Measurements from ENCODE around the gene ASTE1.
"Not testable (repeated sequence)": the region's sequence is repeated elsewhere in the genome, so short reads cannot be mapped to it uniquely, and the experiment has no call there.

ASTE1 gene

GRCh38 chr3:131026321-131027151 lies at the start of gene ASTE1, which contains the start of gene NEK11:
Gene ASTE1 (minus strand): TSS chr3:131026825. CDS start chr3:131025306, 1,519 bp downstream.
Gene NEK11 (plus strand): TSS chr3:131026877. CDS start chr3:131029709, 2,832 bp downstream.
- no peak for FAIRE-seq

GRCh38 chr3:131075632-131076328 lies 49.2 kb upstream of the ASTE1 start:
- FAIRE-seq: no peak

- no peak for FAIRE-seq
These were observed 46.2 kb upstream of the ASTE1 start for GRCh38 chr3:131072845-131073244.

- no peak for FAIRE-seq
These were observed 45.5 kb upstream of the ASTE1 start for GRCh38 chr3:131072099-131072559.

GRCh38 chr3:131067983-131068382 lies 41.4 kb upstream of the ASTE1 start:
- FAIRE-seq: no peak

- FAIRE-seq: no peak
These were observed 26.6 kb upstream of the ASTE1 start for GRCh38 chr3:131053043-131053859.

- FAIRE-seq: no peak
These were observed 23.4 kb upstream of the ASTE1 start for GRCh38 chr3:131050001-131050400.

- FAIRE-seq: no peak
These were observed 21.4 kb upstream of the ASTE1 start for GRCh38 chr3:131048030-131048429.

GRCh38 chr3:131047582-131047981 lies 21.0 kb upstream of the ASTE1 start:
- no peak for FAIRE-seq

GRCh38 chr3:131042271-131042985 lies 15.8 kb upstream of the ASTE1 start:
- not testable (repeated sequence) for FAIRE-seq

GRCh38 chr3:131038326-131038725 lies 11.7 kb upstream of the ASTE1 start:
- no peak for FAIRE-seq

GRCh38 chr3:131036986-131037385 lies 10.4 kb upstream of the ASTE1 start:
- no peak for FAIRE-seq

GRCh38 chr3:131036200-131036816 lies 9.7 kb upstream of the ASTE1 start:
- no peak for FAIRE-seq

GRCh38 chr3:131033480-131034080 lies 7.0 kb upstream of the ASTE1 start:
- peak; percentile 69 for FAIRE-seq

- no peak for FAIRE-seq
These were observed 5.0 kb upstream of the ASTE1 start for GRCh38 chr3:131031660-131032059.

GRCh38 chr3:131028844-131029243 lies 2.2 kb upstream of the ASTE1 start:
- no peak for FAIRE-seq

- no peak for FAIRE-seq
These were observed 1.1 kb downstream of the ASTE1 start for GRCh38 chr3:131025539-131025938.

- FAIRE-seq: no peak
These were observed 6.4 kb downstream of the ASTE1 start for GRCh38 chr3:131020122-131020693.

- no peak for FAIRE-seq
These were observed 7.7 kb downstream of the ASTE1 start for GRCh38 chr3:131018970-131019369.

GRCh38 chr3:131009698-131010097 lies 16.9 kb downstream of the ASTE1 start:
- FAIRE-seq: no peak

- no peak for FAIRE-seq
These were observed 18.3 kb downstream of the ASTE1 start for GRCh38 chr3:131008326-131008725.
